ENCODE data around the gene HTR4.
A peak's percentile ranks its signal among the peaks of the same experiment; 100 is the strongest.

The HTR4 gene

DNA sequence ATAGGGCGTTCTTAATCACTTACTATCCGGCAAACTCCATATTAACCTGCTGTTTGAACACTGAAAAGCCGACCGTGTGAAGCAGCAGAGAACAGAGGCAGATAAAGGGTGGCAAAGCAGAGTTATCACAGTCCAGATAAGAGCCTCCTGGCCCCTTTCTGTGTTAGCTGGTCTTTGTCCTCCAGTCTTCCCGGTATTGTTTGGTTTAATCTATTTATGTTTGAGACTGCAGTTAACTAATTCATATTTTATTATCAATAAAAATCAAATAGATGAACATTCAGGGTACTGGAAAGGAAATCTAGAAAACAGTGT lies 6.0 kb upstream of the HTR4 start:
- no peak for DNase-seq

DNA sequence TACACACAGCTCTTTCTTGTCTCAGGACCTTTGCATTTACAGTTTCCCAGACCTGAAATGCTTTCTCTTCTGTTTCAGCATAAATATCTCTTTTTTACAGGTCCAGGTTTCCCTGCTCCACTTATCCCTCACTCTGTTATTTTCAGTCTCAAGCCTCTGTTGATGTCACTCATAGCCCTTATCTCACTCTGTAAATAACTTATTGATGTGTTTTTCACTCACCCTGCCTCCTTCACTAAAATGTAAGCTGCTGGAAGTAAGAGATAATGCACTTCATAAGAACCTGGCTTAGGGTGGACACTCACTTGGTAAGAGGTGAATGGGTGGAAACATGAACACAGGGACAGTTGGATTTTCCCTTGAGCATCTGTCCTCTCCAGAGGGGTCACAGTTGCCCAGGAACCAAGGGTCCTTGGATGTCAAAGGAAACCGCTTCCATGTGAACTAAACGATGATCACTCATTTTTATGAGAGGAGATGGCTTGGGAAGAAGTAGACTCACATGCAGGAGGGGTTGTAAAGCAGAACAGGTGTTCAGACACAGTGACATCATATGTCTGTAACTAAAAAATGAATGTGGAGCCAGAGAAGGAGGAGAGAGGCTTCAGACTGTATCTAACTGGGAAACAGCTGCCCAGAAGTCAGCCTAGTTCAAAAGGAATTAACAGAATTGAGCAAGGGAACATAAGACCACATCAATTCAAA lies 5.5 kb upstream of the HTR4 start:
- peak in 1 of 2 experiments; percentile 21 for DNase-seq

DNA sequence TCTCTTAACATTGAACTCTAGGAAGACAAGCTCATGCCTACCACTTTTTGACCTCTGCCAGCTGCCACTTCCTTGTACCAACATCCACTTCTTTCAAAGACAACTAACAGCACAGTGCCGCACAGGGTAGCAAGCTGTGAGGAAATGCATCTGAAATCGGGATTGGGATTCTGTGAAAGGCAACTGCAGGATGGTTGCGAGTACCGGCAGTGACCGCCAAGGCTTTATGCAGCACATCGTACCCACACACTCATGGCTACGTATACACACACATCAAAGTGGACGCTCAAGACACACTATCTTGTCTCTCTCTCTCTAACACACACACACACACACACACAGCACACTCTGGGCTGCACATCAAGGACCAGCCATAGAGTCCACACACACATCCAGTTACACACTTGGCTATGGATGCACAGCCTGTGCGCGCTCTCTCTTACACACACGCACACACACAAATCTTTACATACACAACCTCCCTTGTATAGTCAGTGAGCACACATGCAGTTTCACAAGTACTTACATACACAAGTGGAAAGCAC lies 964 bp downstream of the HTR4 start:
- no peak for DNase-seq

DNA sequence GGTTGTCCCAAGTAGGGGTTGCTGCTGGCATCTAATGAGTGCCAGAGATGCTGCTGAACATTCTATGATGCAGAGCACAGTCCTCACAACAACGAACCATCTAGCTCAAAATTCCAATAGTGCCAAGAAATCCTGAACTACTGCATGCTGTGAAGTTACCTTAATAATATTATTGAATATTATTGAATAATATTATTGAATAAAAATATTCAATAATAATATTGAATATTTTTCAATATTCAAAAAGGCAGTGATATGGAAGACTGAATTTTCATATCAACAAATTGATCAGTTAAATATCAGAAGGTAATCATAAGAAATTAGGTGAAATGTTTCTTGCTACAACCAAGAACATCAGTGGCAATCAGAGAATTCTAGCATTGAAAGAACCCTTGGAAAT lies 2.8 kb downstream of the HTR4 start:
- DNase-seq, result no peak

DNA sequence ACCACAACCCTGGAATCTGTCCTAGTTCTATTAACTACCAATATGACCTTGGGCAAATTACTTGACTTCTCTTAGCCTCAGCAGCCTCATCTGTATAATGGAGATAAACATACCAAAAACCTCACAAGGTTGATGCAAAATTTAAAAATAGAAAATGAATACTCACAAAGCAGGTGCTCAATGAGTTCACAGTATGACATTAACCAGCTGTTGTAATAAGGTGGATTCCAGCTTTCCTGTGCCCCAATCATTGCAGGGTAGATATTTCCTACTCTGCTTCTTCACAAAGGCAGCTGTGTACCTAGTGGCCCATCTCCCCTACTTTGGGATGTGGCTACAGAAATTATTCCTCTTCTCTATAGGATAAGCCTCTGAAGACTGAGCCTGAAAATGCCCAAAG lies 8.8 kb downstream of the HTR4 start:
- DNase-seq, result no peak

DNA sequence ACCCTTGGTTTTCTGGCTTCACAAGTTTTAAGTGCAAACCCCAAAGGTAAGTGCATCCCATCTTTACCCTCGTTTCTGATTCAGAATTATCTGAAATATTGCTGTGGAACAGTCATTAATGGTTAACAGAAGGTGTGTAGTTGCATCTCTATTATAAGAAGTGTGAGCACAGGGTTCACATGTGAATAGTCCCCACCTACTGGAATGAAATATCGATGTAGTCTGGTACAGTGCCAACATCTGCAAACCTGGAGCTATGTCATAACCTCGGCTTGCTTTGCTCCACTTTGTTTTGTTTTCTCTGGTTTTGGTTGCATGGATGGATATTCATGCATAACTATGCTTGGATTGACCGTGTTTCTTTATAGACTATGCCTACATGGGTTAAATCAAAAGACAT lies 12.6 kb downstream of the HTR4 start:
- DNase-seq, result no peak

DNA sequence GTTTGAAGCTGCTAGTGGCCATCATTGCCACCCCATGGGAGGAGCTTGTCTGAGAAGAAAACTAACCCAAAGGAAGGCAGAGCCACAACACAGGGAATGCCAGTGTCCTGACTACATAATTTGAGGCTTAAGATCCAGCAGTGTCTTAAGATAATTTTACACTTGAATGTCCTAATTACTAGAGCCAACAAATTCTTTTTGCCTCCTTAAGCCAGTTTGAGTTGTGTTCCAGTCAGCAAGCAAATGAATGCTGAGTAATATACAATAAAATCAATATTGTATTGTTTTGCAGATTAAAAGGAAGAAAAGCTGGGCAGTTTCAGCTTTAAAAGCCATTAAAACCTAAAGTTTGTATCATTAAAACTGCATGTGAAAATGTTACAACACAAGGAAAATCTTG lies 13.9 kb downstream of the HTR4 start:
- no peak for DNase-seq

DNA sequence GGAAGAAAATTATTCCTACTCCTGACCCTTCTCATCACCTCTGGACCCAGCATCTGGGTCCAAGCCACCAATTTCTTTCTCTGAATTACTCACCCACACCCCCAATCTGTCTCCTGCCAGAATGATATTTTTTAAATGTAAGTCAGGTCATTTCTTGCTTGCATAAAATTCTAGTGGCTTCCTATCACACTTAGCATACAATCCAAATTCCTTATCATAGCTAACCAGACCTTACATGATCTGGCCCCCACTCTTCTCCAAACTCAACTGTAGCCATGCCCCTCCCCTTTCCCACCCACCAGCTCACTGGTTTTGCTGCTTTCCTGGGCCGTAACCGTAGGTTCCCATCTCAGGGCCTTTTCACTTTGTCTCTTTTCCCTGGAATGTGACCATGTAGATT lies 15.2 kb downstream of the HTR4 start:
- DNase-seq, result no peak

DNA sequence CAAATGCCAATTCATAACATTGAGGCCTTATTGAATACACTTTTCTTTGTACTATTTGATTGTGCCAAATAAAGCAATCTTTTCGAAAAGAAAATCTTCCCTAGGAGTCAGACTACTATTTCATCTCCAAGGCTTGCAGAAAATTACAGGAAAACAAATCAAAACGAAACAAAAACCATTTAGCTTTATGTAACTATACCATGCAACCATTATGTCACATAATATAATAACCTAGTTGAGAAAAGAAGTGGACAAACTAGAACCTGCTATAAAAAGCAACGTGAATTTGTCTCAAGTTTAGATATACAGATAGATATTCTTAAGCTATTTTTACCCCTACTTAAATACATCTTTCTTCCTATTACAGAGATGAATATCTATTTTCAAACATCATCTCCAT lies 18.0 kb downstream of the HTR4 start:
- no peak for DNase-seq

DNA sequence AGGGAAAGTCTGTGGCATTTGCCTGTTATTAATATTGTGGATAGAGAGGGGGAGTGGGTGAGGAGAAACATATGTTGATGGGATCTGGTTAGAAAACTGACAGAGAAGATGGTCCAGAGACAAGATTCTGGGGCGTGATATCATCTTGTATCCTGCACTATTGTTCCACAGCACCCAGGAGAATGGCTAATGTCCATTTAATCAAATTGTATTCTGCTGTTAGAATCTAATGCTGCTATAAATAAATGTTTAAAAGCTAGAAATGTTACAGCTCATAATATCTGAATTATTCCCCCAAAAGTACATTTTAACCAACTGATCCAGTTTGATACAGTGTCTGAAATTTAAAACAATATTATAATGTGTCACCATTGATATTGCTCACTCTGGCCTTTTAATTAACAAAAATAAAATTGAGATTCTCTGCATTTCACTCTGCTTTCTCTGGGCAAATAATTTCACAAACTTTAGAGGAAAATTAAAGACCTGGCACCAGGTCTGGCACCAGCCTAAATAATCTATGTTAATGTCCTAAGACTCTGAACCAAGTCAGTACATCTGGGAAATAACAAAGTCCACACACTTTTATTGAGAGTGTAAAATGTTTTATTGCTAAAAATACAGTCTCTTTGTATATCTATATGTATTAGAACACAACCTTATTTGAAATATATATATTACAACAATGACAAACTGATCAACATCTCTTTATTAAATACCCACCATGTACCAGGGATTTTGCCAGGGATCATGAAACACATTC lies 18.8 kb downstream of the HTR4 start:
- DNase-seq, result no peak

DNA sequence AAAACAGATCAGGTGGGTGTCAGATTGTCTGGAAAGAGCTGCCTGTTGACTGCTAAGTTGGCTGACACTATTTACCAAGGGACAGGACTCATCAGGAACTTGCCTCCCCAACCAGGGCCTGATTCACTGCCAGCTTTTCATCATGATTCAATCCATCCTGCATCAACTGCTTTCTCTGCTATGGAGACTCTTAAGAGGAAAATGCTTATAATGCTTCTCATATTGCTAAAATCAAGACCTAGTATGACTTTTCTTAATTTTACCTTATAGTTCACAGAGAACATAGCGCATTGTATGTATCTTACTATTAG lies 21.3 kb downstream of the HTR4 start:
- no peak for DNase-seq

DNA sequence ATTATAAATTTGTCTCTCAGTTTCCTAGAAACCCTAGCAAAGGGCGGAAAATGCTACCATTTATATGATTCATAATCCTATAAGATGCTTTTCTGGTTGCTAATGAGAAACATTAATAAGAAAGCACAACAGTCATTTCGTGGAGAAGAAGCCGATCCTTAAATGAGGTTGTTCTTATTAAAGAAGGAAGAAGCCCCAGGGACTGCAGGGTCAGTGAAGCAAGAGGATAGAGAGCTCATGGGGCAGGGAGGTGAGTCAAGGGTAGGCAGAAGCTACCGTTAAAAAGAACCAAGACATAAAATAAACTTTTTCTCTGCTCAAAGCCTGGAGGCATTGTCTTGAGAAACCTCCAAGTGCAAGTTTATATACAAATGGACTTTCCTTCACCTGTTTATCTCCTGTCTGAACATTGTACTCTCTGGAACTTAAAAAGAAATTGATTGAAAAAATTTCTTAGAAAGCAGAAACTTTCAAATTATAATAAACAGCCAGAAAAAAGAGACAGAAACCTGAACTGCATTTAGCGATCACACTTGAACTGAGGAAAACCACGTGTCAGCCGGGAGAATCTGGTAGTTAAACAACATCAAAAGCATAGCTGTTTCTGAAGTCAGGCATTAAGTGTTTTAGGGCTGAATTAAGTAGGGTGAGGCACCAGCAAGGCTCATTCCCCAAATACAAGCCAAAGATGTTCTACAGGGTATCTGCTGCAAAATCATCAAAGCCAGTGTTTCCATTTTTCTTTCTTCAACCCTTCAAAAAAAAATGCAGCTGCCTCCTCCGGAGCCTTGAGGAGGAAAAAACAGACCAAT lies 21.9 kb downstream of the HTR4 start:
- no peak for DNase-seq

DNA sequence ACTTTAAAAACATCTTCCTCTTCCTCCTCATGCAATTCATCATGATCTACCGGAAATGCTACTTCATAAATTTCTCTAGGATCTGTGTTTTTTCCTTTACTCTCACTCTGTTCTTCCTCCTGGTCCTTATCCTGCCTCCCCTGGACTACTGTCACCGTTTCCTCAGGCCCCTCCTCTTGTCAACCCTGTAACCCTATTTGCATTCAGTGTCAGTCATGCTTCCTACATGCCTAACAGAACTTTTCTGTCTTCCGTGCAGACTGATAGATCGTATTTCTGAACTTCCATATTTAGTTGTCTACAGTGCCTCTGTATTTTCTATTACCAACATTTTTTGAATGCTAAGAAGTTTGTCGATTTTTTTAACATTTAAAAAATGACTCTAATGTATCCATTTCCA lies 27.3 kb downstream of the HTR4 start:
- DNase-seq, result no peak

DNA sequence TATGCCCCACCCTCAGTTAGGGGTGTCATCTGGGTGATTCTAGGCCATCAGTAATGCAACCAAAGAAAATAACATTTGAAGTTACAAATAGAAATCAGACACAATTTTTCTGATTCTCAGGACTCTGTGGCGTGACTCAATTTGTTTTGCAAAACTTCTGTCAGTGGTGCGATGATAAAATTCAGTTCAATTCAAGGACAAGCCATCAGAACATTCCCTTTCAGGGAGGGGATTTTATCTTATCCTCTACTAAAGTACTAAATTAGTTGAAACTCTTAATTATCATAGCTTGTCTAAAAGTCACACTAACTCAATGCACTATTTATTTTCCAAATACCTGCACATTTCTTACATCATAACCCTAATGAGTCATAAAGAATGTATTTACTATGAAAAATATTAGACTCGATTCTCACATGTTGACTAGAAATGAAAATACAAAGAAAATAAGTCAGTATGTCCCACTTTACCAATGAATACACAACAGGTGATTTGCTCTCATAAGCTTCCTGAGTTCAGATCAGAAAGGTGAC lies 28.2 kb downstream of the HTR4 start:
- DNase-seq, result no peak

DNA sequence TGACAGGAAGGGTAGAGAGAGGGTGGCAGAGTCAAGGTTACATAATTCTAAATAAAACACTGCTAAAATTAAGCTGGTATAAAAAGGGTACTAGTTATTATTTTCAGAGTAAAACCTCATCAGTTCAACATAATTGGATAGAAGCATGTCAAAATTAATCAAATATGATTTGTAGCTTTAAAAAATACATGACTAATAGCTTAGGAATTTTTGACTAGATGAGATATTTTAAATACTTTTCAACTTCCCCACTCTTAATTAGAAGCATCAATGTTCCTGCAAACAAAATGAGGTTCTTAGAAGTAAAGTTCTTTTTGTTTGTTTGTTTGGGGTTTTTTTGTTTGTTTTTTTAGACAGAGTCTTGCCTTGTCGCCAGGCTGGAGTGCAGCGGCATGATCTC lies 29.1 kb downstream of the HTR4 start:
- DNase-seq, result no peak

DNA sequence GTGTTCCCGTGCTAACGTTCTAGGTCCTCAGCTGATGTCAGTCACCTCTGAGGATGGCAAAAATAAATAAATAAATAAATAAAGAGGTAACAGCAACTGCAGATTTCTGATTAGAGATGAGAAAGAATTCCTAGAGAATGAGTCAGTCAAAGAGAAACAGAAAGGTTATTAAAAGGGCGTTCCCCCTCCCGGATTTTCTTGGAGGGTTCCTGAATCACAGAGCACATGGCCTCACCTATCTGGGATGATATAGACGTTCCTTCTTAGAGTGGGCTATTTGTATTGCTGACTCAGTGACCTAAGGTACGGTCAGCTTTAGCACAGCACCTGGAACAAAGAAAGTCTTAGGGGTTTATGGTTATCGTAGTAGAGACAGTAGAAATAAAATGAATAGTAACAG lies 30.6 kb downstream of the HTR4 start:
- DNase-seq, result no peak

DNA sequence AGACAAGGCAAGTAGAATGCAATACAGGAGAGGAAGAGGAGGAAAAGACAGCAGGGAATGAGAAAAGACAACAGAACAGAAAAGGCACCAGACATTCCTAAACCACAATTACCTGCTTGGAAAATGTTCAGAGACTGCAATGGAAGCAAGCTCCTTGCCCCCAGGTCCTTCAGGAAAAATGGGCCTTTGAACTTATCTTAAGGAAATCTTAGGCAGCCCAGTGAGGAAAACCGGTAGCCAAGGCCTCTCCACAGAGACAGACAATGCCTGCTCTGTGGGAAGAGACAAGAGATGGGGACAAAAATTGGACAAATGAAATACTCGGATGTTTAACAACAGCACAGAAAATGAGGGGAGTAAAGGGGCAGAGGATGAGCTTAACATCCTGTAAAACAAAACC lies 31.2 kb downstream of the HTR4 start:
- no peak for DNase-seq

DNA sequence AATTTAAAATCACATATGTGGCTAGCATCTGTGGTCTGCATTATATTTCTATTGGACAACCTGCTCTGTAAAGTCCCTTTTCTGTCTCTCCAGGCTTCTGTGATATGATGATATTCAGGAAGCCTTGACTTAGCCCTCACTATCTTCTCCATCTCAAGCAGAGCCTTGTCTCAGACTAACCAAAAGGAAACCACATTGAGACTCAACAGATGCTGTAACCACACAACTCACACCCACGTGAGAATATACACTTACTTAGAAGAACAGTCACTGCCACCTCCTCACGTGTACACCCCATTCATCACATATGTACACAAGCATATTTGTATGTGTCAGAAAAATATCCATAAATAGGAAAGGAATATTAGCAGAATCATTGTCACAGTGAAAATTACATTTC lies 33.6 kb downstream of the HTR4 start:
- DNase-seq, result no peak

DNA sequence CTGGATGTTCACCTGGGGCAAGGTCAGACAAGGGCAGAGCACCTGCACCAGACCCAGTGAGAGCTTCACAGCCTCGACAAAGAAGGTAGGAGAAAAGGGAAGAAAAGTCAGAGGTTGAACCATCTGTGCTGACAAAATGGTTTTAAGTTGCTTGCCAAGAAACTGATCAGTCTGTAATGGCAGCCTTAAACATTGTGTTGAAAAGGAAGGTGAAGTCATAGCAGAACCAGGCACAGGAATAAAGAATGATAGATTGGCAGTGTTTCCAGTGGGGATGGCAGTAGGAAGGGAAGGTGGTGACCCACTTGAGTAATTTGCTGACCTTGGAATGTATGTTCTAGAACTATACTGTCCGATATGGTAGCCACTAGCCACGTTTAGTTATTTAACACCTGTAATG lies 34.2 kb downstream of the HTR4 start:
- no peak for DNase-seq

DNA sequence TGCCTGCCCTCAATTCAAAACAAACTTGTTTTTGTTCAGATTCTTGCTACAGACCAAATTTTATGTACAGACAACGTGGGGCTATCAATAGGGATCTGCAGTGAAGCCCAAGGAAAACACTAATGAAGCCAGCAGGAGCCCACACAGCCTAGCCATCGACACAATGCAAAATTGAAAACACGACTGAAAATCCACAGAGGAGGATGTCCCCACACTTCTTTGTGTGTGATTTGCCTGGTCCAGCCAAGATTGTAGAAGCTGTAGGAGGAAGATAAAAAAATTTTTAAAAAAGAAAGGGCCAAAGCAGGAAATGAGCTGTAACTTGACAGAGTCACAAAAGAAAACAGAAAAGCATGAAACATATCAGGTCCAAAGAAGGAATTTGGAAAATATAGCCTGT lies 34.8 kb downstream of the HTR4 start:
- no peak for DNase-seq

DNA sequence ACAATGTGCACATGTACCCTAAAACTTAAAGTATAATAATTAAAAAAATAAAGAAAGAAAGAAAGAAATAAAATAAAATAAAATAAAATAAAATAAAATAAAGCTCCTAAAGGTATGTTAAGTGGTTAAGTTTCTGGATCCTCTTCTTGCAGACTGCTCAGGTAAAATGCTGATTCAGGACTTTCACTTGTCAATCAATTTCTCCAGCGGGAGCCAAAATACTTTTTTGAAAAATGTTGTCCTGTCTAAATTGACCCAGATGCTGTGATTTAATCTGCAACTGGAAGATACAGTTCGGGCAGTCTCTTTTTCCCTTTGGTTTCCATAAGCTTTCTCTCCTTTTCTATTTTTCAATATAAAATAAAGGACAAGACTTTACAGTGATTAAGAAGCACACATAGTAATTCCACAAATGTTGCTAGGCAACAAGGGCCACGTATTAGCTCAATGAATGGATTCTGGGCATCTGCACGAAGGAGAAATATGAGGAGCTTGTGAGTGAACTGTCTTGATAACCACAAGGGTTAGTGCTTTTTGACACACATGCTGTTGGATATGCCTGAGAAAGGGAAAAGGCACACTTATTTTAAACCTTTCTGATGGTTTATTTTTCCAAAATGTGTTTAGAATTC lies 38.6 kb downstream of the HTR4 start:
- DNase-seq, result peak; percentile 3 to 48

DNA sequence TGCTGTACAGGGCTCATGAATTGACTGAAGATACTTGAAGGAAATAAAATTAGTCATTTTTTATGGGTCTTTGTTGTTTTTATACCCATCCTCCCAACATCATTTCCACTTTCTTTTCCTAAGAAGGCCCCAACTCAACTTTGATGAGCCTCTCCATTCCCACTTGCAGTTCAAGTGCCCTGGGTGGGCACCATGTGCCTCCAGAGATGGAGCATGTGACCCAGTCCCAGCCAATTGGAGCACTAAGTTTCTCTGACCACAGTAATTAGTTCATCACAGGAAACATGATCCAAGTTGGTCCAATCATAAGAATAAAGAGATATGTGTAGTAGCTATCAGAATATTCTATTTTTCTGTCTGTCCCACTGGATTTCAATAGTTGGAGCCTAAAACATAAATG lies 46.9 kb downstream of the HTR4 start:
- DNase-seq, result no peak

DNA sequence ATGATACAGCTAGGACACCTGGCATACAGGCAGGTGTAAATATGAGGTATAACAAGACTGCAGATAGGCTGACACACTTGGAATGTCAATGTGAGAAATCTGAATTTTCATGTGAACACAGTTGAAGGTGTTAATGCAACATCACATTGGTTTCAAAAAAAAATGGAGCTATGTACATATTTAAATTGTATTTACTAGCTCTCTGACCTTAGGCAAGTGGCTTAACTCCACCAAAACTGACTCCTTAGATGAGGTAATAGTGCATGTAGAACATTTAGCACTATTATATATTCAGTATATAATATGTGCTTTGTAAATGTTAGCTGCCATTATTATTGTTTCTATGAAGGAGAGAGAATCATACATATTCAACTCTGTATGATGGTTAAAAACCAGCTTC lies 48.0 kb downstream of the HTR4 start:
- no peak for DNase-seq

Measured in NCI-H524 (cell line).